T-helper 2 cell treated with Interferon-gamma antibody and Interleukin-4, amounts not matched to agents 5 μg/mL and 100 μg/mL, for 36 hours (primary cell): ENCODE results near the gene SCAPER.
"Not testable (repeated sequence)": the region's sequence is repeated elsewhere in the genome, so short reads cannot be mapped to it uniquely, and the experiment has no call there.

ENCODE experiments used
- DNase-seq: peaks from one replicate; pipeline ENCODE4 v3.0.0; 2021; ENCODE audit warnings: low spot score
- H3K27ac Mint-ChIP-seq: one replicate; pipeline ENCODE4 v1.8.0; 2021; ENCODE audit warnings: mild to moderate bottlenecking, mixed read lengths
- H3K27me3 Mint-ChIP-seq: one replicate; pipeline ENCODE4 v1.8.0; 2021; ENCODE audit warnings: low read depth, mixed read lengths
- H3K36me3 Mint-ChIP-seq: one replicate; pipeline ENCODE4 v1.8.0; 2021; ENCODE audit warnings: low read depth, mixed read lengths
- H3K4me1 Mint-ChIP-seq: one replicate; pipeline ENCODE4 v1.8.0; 2021; ENCODE audit warnings: low read depth, mixed read lengths
- H3K4me3 Mint-ChIP-seq: one replicate; pipeline ENCODE4 v1.8.0; 2022; ENCODE audit warnings: mild to moderate bottlenecking, moderate library complexity, mixed read lengths
- H3K9me3 Mint-ChIP-seq: one replicate; pipeline ENCODE4 v1.8.0; 2021; ENCODE audit warnings: mixed read lengths

Gene SCAPER

GRCh38 chr15:76510663-76511062 is 394.5 kb downstream of the SCAPER start:
- DNase-seq, H3K9me3 Mint-ChIP-seq, H3K27ac Mint-ChIP-seq, H3K4me3 Mint-ChIP-seq, H3K36me3 Mint-ChIP-seq, H3K4me1 Mint-ChIP-seq, H3K27me3 Mint-ChIP-seq: not testable (repeated sequence)

- peaks cover 2% of the 10 kb centered on the region for H3K4me1 Mint-ChIP-seq
- no peaks in the 10 kb centered on the region for H3K9me3 Mint-ChIP-seq
- no peak for DNase-seq
- H3K4me3 Mint-ChIP-seq, result no peak overlapping the region
- H3K27ac Mint-ChIP-seq, result no peak overlapping the region
- H3K36me3 Mint-ChIP-seq, result no peaks in the 10 kb centered on the region
- no peaks in the 10 kb centered on the region for H3K27me3 Mint-ChIP-seq
These were observed 401.3 kb downstream of the SCAPER start for GRCh38 chr15:76503804-76504203.

- H3K4me3 Mint-ChIP-seq, result no peak overlapping the region
- H3K27ac Mint-ChIP-seq, result no peak overlapping the region
- no peaks in the 10 kb centered on the region for H3K36me3 Mint-ChIP-seq
These were observed 402.0 kb downstream of the SCAPER start for GRCh38 chr15:76503121-76503520.

GRCh38 chr15:76502678-76503077 is 402.5 kb downstream of the SCAPER start:
- Mint-ChIP-seq H3K27ac (no peak overlapping the region), H3K27me3 (no peaks in the 10 kb centered on the region), H3K9me3 (no peaks in the 10 kb centered on the region), H3K4me1 (peaks cover 2% of the 10 kb centered on the region), H3K36me3 (no peaks in the 10 kb centered on the region), H3K4me3 (no peak overlapping the region)
- no peak for DNase-seq

More at GRCh38 chr15:76503121-76503520, 402.0 kb downstream of the SCAPER start:
- Mint-ChIP-seq H3K9me3 (no peaks in the 10 kb centered on the region), H3K4me1 (peaks cover 2% of the 10 kb centered on the region), H3K27me3 (no peaks in the 10 kb centered on the region)
- no peak for DNase-seq

- H3K4me1 Mint-ChIP-seq, H3K36me3 Mint-ChIP-seq, H3K4me3 Mint-ChIP-seq, H3K27me3 Mint-ChIP-seq, H3K27ac Mint-ChIP-seq, DNase-seq, H3K9me3 Mint-ChIP-seq: not testable (repeated sequence)
These were observed 403.0 kb downstream of the SCAPER start for GRCh38 chr15:76502185-76502584.

- Mint-ChIP-seq H3K9me3 (no peaks in the 10 kb centered on the region), H3K27me3 (no peaks in the 10 kb centered on the region), H3K36me3 (no peaks in the 10 kb centered on the region), H3K27ac (no peak overlapping the region), H3K4me1 (peaks cover 2% of the 10 kb centered on the region), H3K4me3 (no peak overlapping the region)
- DNase-seq, result no peak
These were observed 403.4 kb downstream of the SCAPER start for GRCh38 chr15:76501726-76502125.

- peaks cover 2% of the 10 kb centered on the region for H3K4me1 Mint-ChIP-seq
- H3K9me3 Mint-ChIP-seq, result no peaks in the 10 kb centered on the region
- H3K36me3 Mint-ChIP-seq, result no peaks in the 10 kb centered on the region
- no peak overlapping the region for H3K4me3 Mint-ChIP-seq
- H3K27ac Mint-ChIP-seq, result no peak overlapping the region
- DNase-seq, result no peak
- H3K27me3 Mint-ChIP-seq, result no peaks in the 10 kb centered on the region
These were observed 404.1 kb downstream of the SCAPER start for GRCh38 chr15:76501011-76501410.

GRCh38 chr15:76495487-76495886 is 409.7 kb downstream of the SCAPER start:
- no peak for DNase-seq
- no peaks in the 10 kb centered on the region for H3K4me1 Mint-ChIP-seq
- H3K27me3 Mint-ChIP-seq, result no peaks in the 10 kb centered on the region
- H3K9me3 Mint-ChIP-seq, result no peaks in the 10 kb centered on the region
- no peaks in the 10 kb centered on the region for H3K36me3 Mint-ChIP-seq
- H3K27ac Mint-ChIP-seq, result no peak overlapping the region
- H3K4me3 Mint-ChIP-seq, result no peak overlapping the region

GRCh38 chr15:76492538-76492937 is 412.6 kb downstream of the SCAPER start:
- H3K4me1 Mint-ChIP-seq, result no peaks in the 10 kb centered on the region
- DNase-seq, result no peak

GRCh38 chr15:76483752-76484151 is 421.4 kb downstream of the SCAPER start:
- DNase-seq, result no peak
- Mint-ChIP-seq H3K9me3 (no peaks in the 10 kb centered on the region), H3K27ac (no peak overlapping the region), H3K4me3 (no peak overlapping the region), H3K27me3 (no peaks in the 10 kb centered on the region), H3K36me3 (no peaks in the 10 kb centered on the region), H3K4me1 (no peaks in the 10 kb centered on the region)

More at GRCh38 chr15:76492538-76492937, 412.6 kb downstream of the SCAPER start:
- no peaks in the 10 kb centered on the region for H3K27me3 Mint-ChIP-seq
- no peaks in the 10 kb centered on the region for H3K9me3 Mint-ChIP-seq
- no peak overlapping the region for H3K27ac Mint-ChIP-seq
- H3K36me3 Mint-ChIP-seq, result no peaks in the 10 kb centered on the region
- no peak overlapping the region for H3K4me3 Mint-ChIP-seq

GRCh38 chr15:76483018-76483417 is 422.1 kb downstream of the SCAPER start:
- DNase-seq, result no peak
- H3K4me3 Mint-ChIP-seq, result no peak overlapping the region
- H3K9me3 Mint-ChIP-seq, result no peaks in the 10 kb centered on the region
- H3K36me3 Mint-ChIP-seq, result no peaks in the 10 kb centered on the region
- no peak overlapping the region for H3K27ac Mint-ChIP-seq
- no peaks in the 10 kb centered on the region for H3K27me3 Mint-ChIP-seq
- no peaks in the 10 kb centered on the region for H3K4me1 Mint-ChIP-seq

- Mint-ChIP-seq H3K4me1 (no peaks in the 10 kb centered on the region), H3K27me3 (no peaks in the 10 kb centered on the region), H3K27ac (no peak overlapping the region), H3K9me3 (no peaks in the 10 kb centered on the region), H3K36me3 (no peaks in the 10 kb centered on the region), H3K4me3 (no peak overlapping the region)
- DNase-seq, result no peak
These were observed 424.9 kb downstream of the SCAPER start for GRCh38 chr15:76480267-76480666.

GRCh38 chr15:76470691-76471090 is 434.4 kb downstream of the SCAPER start:
- Mint-ChIP-seq H3K27ac (no peak overlapping the region), H3K36me3 (peaks cover 17% of the 10 kb centered on the region), H3K27me3 (no peaks in the 10 kb centered on the region), H3K4me3 (no peak overlapping the region), H3K4me1 (peaks cover 2% of the 10 kb centered on the region), H3K9me3 (peaks cover 17% of the 10 kb centered on the region)
- no peak for DNase-seq

GRCh38 chr15:76468722-76469121 is 436.4 kb downstream of the SCAPER start:
- H3K4me3 Mint-ChIP-seq, result no peak overlapping the region
- peaks cover 2% of the 10 kb centered on the region for H3K4me1 Mint-ChIP-seq
- H3K27ac Mint-ChIP-seq, result no peak overlapping the region
- DNase-seq, result no peak
- H3K36me3 Mint-ChIP-seq, result peaks cover 17% of the 10 kb centered on the region
- no peaks in the 10 kb centered on the region for H3K27me3 Mint-ChIP-seq
- peaks cover 22% of the 10 kb centered on the region for H3K9me3 Mint-ChIP-seq

GRCh38 chr15:76467136-76467535 is 438.0 kb downstream of the SCAPER start:
- DNase-seq, result no peak
- H3K4me3 Mint-ChIP-seq, result no peak overlapping the region
- H3K27me3 Mint-ChIP-seq, result no peaks in the 10 kb centered on the region
- no peak overlapping the region for H3K27ac Mint-ChIP-seq
- no peaks in the 10 kb centered on the region for H3K4me1 Mint-ChIP-seq
- H3K9me3 Mint-ChIP-seq, result peaks cover 22% of the 10 kb centered on the region
- peaks cover 17% of the 10 kb centered on the region for H3K36me3 Mint-ChIP-seq
